HG03103 (cell line): ENCODE measurements around the gene SMIM1.
"Not testable (repeated sequence)": the region's sequence is repeated elsewhere in the genome, so short reads cannot be mapped to it uniquely, and the experiment has no call there.

Experiments used
- ATAC-seq: cut with Tn5 transposase; IDR thresholded peaks from one replicate; pipeline ENCODE4 v1.9.1; 2021; ENCODE audit warnings: low read depth; ENCODE audit not compliant: unreplicated experiment

Gene SMIM1

DNA sequence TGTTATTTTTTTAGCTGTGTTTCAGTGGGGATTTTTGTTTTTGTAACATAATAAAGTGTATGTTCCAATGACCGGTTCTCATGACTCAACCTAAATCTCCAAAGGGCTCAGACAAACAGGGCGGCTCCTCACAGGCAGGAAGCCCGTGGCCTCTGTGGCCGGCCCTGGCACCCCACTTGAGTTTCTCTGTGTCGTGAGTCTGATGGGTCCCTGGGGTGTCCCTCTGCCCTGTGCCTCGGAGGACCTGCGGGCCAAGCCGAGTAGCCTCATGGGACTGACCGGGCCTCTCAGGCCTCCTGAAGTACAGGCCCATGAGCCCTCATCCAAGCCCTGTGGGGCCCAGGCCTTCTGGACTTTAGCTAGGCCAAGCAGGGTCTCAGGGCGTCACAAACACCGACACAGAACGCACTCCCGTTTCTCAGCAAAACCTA is 36.4 kb upstream of the SMIM1 start:
- ATAC-seq = no peak

DNA sequence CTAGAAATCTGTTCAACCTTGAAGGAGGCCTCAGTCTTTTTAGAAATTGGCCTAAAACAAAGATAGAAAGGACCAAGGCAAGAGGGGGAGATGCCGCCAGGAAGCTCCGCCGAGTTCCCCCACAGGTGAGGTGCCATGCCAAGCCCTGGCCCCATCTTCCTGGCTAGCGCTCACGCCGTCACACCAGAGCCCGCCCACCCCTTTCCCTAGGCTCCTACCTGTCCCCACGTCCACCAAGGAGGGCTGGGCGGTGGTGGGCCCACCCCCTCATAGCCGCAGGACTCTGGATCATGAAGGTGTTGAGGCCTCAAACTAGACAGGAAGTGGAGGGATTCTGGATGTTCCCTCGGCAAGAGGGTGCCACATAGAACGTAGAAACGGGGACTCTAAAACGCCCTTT is 35.8 kb upstream of the SMIM1 start:
- ATAC-seq = no peak

DNA sequence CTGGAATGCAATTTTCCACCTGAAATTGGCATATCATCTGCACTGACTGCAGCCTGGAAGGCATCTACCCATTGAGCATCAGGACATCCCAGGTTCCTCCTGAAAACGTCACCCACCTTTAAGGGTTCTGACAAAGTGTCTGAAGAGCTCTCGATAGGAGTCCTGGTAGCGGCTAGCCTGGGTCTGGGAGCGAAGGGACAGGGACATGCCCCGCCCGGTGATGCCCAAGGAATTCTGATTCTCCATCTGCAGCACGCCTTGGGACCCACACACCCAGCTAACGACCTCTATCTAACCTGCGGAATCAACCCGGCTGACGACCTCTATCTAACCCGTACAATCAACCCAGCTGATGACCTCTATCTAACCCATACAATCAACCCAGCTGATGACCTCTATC is 33.6 kb upstream of the SMIM1 start:
- no peak for ATAC-seq

DNA sequence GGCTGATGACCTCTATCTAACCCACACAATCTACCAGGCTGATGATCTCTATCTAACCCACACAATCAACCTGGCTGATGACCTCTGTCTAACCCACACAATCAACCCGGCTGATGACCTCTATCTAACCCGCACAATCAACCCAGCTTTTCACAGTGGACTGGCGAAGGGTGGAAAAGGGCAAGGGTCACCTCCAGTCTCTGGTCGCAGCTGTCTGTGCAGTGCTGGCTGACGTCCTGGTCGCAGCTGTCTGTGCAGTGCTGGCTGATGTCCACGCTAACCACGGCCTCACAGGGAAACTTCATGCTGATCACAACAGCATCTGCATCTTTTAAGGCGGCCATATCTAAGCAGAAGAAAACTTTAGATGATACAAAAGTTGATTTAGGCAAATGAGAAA is 32.5 kb upstream of the SMIM1 start:
- no peak for ATAC-seq

DNA sequence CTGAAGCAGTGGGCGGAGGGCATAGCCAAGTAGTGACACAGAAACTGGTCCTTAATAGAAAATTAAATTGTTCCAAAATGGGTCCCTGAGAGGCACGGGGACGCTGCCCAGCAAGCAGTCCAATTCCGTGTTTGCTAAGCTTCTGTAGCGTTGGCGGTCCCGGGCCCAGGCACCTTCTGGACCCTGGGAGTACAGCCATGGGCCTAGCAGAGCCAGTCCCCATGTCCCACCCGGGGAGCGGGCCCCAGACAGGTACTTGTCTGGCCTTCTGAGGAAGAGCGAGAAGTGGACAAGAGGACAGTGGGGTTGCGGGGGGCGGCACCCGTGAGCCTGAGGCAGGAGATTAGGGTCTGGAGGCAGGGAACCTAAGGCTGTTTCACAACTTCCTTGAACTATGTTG is 31.8 kb upstream of the SMIM1 start:
- ATAC-seq = no peak

DNA sequence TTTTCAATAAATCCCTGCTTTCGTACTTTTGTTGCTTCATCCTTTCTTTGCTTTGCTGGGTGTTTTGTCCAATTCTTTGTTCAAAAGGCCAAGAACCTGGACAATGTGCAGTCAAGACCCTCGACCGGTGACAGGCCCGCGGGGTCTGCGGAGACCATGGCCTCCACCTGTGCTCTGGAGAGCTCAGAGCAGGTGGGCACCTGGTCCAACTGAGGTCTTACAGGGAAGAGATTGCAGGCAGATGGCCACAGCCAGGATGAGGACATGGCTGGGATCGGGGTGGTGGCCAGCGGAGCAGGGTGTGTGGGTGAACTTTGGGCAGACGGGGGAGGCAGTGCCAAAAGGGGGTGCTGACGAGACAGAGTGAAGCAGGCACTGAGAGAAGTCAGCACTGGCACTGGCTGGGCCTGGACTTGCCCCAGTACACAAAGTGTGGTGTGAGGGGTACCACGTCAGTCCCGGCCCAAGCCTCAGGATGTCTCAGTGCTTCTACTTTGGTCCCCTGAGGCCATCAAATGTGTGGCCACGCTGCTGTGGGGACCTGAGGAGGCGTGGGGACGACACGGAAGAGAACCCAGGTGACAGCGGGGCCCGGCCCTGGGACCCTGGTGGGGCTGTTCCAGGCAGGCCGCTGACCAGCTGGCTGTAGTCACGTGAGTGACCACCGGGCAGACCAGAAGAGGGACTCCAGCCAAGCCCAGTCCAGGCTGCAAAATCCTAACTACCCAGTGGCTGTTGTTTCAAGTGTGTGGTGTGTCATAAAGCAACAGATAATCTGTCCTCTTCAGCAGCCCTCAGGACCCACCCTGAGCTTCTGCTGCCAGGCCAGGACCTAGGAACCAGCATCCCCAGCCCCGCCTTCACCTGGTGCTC is 30.7 kb upstream of the SMIM1 start:
- no peak for ATAC-seq

DNA sequence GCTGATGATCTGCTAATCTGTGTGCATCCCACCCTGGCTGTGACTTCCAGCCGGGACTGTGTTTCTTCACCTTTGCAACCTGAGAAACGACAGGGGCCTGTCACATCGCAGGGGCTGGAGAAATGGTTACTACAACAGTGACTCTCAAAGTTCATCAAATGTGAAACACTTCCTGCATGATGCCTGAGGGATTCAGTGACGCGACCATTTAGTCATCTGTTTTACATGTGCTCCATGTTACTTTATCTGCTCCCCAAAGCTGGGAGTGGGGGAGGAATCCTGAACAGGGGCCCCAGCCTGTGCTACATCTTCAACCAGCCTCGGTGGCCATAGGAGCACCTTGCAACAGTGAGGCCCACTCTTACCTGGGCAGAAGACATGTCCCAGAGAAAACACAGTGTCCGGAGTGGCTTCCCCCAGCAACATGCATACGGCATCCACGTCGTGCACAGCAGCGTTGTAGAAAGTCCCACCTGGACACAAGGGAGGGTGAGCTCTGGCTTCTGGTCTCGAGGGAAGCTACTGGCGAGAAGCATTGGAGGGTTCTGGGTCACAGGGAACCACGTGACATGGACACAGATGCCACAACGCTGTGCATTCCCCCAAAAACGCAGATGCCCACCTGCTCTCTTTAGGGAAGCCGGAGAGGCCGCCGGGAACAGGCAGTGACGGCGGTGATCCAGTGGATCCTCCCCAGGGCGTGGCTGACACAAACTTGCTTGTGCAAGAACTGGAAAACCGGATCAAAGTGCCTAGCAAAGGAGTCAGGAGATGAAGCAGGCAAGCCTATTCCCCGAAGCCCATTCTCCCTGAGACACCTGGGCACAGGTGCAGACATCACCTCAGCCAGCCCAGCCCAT is 29.9 kb upstream of the SMIM1 start:
- no peak for ATAC-seq

DNA sequence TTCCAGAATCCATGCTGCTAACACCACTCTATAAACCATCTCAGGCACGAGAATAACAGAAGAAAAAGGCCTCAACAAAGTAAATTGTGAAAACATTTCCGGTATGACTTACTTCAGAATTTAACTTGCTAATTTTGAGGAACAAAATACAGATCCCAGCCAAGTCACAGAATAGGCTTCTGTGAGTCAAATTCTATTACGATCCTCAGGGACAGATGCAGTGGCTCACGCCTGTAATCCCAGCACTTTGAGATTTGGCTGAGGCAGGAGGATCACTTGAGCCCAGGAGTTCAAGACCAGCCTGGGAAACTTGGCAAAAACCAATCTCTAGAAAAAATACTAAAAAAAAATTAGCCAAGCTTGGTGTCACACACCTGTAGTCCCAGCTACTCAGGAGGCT is 29.1 kb upstream of the SMIM1 start:
- no peak for ATAC-seq

DNA sequence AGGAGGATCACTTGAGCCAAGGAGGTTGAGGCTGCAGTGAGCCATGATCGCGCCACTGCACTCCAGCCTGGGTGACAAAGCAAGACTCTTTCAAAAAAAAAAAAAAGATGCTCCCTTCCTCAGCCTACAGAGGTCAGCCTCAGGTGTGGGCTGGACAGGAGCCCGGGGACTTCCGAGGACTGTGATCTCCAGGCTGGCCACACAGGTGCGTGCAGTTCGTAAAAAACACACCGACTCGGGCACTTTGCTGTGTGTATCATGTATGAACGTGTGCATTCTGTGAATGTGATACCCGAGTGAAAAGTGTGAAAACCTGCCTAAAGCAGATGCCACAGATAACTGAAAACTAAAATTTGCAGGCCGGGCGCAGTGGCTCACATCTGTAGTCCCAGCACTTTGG is 28.7 kb upstream of the SMIM1 start:
- ATAC-seq = no peak

DNA sequence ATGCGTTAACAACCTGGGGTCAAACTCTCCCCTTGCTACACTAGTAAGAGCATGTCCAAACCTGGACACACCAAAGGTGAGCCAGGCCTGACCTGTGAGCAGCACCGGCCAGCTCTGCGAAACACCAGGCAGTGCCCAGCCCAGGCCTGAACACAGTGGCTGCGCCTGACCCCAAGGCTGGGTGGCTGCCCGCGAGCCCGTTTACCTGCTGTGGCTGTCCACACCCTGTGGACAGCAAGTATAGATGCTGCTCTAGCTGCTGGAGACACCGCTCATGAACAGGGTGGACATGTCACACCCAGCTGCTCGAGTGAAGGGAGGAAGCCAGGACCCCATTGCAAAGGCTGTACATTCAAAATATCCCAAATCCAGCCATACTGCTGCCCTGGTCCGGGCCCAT is 27.9 kb upstream of the SMIM1 start:
- no peak for ATAC-seq

DNA sequence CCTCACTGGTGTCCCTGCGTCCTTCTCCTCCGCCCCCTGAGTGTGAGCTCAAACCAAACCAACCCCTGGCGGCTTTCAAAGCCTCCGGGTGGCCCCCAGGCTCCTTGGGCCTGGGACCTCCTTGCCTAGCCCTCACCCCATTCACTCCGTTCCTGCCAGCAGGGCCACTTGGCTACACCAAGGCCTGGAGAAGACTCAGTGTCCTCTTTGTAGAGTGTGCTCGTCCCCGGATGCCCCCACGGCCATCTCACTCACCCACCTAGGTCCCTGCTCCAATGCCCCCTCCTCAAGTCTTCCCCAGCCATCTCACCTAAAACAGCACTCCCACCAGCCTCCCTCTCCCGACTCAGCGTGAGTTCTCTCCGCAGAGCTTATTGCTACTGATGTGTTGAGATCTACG is 27.5 kb upstream of the SMIM1 start:
- no peak for ATAC-seq

DNA sequence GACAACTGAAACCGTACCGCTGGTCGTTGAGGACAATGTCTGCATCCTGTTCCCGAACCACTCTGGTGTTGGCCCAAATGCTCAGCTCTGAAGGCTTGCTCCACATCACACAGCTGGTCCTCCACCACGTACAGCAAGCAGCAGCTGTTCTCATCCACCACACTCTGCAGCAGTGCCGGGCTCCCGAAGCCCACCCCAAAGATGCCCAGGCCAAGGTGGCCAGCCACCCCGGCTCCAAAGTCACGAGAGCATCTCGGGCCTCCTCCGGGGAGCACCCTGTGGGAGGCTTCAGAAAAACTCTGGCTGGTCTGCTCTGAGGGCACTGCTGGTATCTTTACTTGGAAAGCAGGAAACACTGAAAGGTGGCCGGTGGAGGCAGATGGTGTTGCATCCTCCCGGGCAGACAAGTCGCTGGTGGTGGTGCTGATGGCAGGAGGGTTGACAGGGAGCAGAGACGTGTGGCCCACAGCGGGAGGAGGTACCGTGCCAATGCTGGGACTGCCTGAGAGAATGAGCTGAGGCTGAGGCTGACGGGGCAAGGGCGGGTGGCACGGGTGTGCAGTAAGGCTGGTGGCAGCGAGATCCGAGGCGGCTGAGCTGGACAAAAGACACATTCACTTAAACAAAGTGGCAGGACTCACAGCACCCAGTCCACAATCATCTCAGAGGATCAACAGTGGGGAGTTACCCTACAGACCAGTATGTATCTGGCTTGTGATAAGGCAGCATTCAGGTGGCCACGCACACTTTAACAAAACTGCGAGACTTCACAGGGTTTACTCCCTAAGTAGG is 26.8 kb upstream of the SMIM1 start:
- no peak for ATAC-seq

DNA sequence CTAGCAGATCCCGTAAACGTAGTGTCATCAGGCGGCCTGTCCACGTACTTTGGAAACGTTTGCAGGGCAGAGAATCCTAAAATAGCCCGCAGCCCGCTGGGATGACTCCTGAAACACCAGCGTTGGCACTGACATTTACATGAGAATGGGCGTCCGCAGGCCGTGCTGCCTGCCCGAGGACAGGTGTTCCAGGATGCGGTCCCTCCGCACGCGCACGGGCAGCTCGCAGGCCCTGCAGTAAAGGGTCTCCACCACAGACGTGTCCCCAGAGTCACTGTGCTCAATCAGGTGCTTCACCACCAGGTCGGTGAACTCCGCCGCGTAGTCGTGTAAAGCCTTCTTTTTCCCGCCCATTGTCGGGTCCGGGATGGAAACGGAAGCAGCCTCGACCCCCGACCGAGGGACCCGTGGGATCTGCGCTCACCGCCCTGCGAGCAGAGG is 26.1 kb upstream of the SMIM1 start:
- ATAC-seq = no peak

DNA sequence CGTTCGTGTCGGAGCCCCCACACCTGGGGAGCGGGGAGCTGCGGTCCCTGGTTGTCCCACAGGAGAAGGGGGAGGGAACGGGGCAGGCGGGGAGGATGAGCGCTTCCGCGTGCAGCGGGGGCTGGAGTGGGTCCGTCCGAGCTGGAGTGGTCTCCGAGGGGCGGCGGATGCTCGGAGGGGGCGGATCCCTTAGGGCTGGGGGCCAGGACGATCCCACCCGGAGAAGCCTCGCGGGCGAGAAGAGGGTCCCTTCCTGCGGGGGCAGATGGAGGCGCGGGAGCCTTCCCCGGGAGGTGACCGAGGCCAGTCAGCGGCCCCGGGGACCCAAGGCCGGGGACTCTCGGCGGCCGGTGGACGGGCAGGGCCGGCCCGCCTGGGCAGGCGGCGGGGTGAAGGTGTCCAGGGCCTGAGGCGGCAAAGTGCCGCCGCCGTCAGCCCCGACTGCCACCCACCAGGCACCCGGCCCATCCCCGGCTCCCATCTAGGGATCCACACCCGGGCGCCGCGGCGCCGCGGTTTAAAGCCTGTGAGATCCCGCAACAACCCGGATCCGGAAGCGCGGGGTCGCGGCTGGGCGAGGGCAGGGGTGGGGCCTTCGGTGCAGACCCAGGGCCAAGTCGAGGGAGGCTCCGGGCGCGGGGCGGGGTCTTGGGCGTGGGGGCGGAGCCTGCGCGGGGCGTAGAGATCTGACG is 25.6 kb upstream of the SMIM1 start:
- ATAC-seq = peak; percentile 86

DNA sequence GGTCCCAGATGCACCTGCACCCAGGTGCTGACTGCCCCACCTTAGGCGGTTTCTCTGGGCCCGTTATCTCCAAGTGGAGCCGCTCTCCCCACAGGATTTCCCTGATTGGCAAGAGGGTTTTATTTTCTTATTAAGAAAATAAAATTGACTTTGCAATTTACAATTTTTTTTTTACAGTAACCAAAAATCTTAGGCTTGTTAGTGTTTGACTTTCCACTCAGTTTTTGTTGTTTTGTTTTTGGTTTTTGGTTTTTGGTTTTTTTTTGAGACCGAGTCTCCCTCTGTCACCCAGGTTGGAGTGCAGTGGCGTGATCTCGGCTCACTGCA is 25.1 kb upstream of the SMIM1 start:
- ATAC-seq = no peak

DNA sequence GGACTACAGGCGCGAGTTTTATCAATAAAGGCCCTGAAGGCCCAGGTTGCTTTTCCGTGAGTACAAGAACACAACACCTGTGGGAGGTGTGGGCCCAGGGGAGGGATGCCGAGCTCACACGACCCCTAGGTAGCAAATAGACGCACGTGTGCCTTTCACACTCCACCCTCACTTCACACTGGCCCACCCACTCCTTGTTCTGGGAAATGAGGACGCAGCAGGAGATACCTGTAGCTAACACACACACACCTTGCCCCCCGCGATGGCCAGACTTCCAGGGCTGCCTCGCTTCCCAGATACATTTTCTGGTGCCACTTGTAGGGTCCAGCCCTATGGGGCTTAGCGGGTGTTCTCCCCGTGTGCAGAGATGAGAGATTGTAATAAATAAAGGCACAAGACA is 24.6 kb upstream of the SMIM1 start:
- no peak for ATAC-seq

DNA sequence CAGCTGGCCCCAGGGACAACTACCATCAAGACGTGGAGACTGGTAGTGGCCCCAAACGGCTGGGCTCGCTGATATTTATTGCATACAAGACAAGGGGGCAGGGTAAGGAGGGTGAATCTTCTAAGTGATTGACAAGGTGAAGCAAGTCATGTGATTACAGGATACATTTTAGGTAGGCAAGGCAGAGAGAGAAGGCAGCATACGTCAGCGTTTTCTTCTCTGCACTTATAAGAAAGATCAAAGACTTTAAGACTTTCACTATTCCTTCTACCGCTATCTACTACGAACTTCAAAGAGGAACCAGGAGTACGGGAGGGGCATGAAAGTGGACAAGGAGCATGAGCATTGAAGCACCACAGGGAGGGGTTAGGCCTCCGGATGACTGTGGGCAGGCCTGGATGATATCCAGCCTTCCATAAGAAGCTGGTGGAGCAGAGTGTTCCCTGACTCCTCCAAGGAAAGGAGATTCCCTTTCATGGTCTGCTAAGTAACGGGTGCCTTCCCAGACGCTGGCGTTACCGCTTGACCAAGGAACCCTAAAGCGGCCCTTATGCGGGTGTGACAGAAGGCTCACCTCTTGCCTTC is 24.1 kb upstream of the SMIM1 start:
- ATAC-seq = not testable (repeated sequence)

DNA sequence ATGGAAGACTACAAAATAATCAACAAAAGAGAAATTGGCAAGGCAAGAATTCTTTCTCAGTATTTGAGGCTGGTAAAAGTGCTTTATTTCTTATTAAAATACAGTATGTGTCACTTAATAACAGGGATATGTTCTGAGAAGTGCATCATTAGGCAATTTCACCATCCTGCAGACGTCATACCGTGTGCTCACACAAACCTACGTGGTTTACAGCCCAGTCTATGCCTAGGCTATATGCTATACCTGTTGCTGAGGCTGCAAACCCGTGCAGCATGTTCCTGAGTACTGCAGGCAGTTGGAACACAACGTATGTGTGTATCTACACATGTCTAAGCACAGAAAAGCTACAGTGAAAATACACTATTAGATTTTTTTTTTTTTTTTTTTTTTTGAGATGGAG is 23.0 kb upstream of the SMIM1 start:
- no peak for ATAC-seq

DNA sequence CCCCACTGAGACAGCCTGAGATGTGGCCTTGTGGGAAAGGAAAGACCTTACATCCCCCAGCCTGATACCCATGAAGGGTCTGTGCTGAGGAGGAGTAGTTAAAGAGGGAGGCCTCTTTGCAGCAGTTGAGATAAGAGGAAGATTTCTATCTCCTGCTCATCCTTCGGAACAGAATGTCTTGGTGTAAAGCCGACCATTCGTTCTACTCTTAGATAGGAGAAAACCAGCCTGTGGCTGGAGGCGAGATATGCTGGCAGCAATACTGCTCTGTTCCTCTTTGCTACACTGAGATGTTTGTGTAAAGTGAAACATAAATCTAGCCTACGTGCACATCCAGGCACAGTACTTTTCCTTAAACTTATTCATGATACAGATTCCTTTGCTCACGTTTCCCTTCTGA is 21.8 kb upstream of the SMIM1 start:
- ATAC-seq = no peak

DNA sequence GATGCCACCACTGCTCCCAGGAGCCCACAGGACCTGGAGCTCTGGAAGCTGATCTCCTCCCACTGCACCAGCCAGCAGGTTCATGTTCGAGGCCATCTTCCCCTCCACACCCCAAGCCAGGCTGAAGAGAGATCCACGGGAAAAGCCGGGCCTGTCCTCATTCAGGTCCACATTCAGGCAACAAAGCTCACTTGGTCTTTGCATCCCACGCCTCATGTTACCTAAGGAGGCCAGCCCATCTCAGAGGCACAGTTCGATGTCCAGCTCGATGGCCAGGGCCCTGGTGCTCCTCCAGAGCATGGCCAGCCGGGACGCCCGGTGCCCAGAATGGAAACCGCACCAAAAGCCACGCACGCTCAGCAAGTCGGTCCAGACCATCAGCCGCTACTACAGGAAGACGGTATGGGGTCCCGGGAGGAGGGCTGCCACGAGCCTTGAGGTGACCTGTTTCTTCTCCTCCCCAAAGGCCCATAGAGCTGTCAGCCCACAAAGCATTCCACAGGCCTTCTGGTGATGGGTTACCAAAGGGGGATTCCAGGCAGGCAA is 20.1 kb upstream of the SMIM1 start, which contains the start of gene CCDC27:
CCDC27 (plus strand) TSS at position 51 of the 546 bp plus-strand sequence; CDS start at position 83, 32 bp downstream.
- ATAC-seq = no peak
